Heart left ventricle (tissue), 16 donors: ENCODE measurements around the gene KCNMA1. TPM values are rescaled to one million over a fixed set of nuclear protein-coding genes. Genes with fewer than 3 reads are reported as not detected.

ENCODE experiments used
- ATAC-seq, 4 donors: fragments of 200-7000 bp; cut with Tn5 transposase; one replicate each; pipeline ENCODE4 v1.9.1; 2020 to 2022; ENCODE audit warnings: moderate library complexity in 4 of 4, mild to moderate bottlenecking in 3 of 4, moderate number of reproducible peaks in 1 of 4
- DNase-seq, 5 donors: peaks; one replicate each; pipeline ENCODE4 v3.0.0-alpha.2; 2020
- H3K27ac ChIP-seq, 12 donors: fragments of 200-600 bp; sonication (generic) in 4 of 12; one replicate each; pipeline versions ENCODE4 v1.5.0 to v1.8.0; 2016 to 2022; ENCODE audit warnings: mild to moderate bottlenecking in 2 of 12
- H3K27me3 ChIP-seq, 9 donors: fragments of 200-600 bp; sonication (generic) in 2 of 9; one replicate each; pipeline versions ENCODE4 v1.5.1 to v1.8.0; 2016 to 2022; ENCODE audit warnings: mild to moderate bottlenecking in 3 of 9
- H3K36me3 ChIP-seq, 9 donors: fragments of 200-600 bp; sonication (generic) in 2 of 9; one replicate each; pipeline versions ENCODE4 v1.5.0 to v1.8.0; 2018 to 2022; ENCODE audit warnings: mild to moderate bottlenecking in 2 of 9
- H3K4me1 ChIP-seq, 12 donors: fragments of 200-600 bp; sonication (generic) in 4 of 12; one replicate each; pipeline versions ENCODE4 v1.5.0 to v1.8.0; 2016 to 2022; ENCODE audit warnings: mild to moderate bottlenecking in 3 of 12
- H3K4me3 ChIP-seq, 12 donors: fragments of 200-600 bp; sonication (generic) in 4 of 12; one replicate each; pipeline versions ENCODE4 v1.5.0 to v1.8.0; 2017 to 2022; ENCODE audit warnings: mild to moderate bottlenecking in 9 of 12, moderate library complexity in 4 of 12
- H3K9me3 ChIP-seq, 12 donors: fragments of 200-600 bp; sonication (generic) in 4 of 12; one replicate each; pipeline versions ENCODE4 v1.5.0 to v1.8.0; 2016 to 2022; ENCODE audit warnings: mild to moderate bottlenecking in 1 of 12
- CTCF ChIP-seq, 12 donors: fragments of 200-600 bp; sonication (generic) in 4 of 12; IDR thresholded peaks; one replicate each; pipeline versions ENCODE4 v1.5.0 to v1.8.0; 2018 to 2022; ENCODE audit warnings: antibody characterized with exemption in 12 of 12, mild to moderate bottlenecking in 5 of 12
- POLR2A ChIP-seq, 2 donors: fragments of 450-650 bp; IDR thresholded peaks; one replicate each; pipeline ENCODE4 v1.6.1; 2017; ENCODE audit warnings: antibody characterized with exemption in 2 of 2, mild to moderate bottlenecking in 2 of 2, moderate library complexity in 2 of 2
- WGBS, 4 donors: extraction: QIAGEN DNeasy Blood & Tissue Kit in 2 of 4; methylation state at CpG; one replicate each; pipeline versions ENCODE4 v1.1.5 to v1.1.7; 2013 to 2018; 5-methylcytosine and 5-hydroxymethylcytosine counted together
- intact Hi-C, 10 donors: fragments of 100-400 bp; cut with DNase I; formaldehyde crosslinking; loops; one replicate each; pipeline versions ENCODE4 v1.11.1 to v1.14.2; 2022
- polyA plus RNA-seq, 2 donors: library from polyadenylated mRNA; stranded (reverse); fragments of 200-250 nt; gene quantifications; one replicate each; pipeline ENCODE4 v1.2.3, GENCODE V29; 2013
- total RNA-seq, 9 donors: library from RNA; depleted of rRNA in 2 of 9; stranded (reverse); fragments of >200 nt in 2 of 9; fragmentation: NEBNext Ultra II Directional in 3 of 9; extraction: Animal tissue kit (Norgen Biotek cat#: 25700) in 3 of 9; gene quantifications; one replicate each; pipeline versions ENCODE4 v1.1.0 to v1.2.4, GENCODE V29; 2016 to 2023
- donor health status: ischemic (EF 13 %, LVEDD 7.1; RV severe dilation, severe dysfunction).
- donor health status: healthy with polysubstance abuse.
- donor health status: DM: no; HTN: yes; CAD: no.
- donor health status: DM: no; HTN: no; CAD: no.
- donor health status: ischemic (EF 25% LVEDD 6.9; RV normal size, moderate dysfunction).
- donor health status: ischemic (EF 25% LVEDD 5.7; RV mildly dilated, moderate dysfunction).
- donor health status: healthy.
- donor health status: DM: yes; HTN: yes; CAD: no.
- donor health status: ischemic (EF 35%, LVEDD 5.7; RV mildly dilated, moderate dysfunction).
- donor health status: nonischemic (EF 11% LVEDD 7.7; RV severe dilation, severe dysfunction).
- donor health status: DM: yes; HTN: yes; CAD: no.
- donor health status: PGD.
- donor health status: ischemic (EF 29% LVEDD 5.4; RV normal size, mild dysfunction).
- donor health status: nonischemic (EF 23%, LVEDD 6.1; RV moderate dilation, normal function).

Gene KCNMA1
- total and polyA plus RNA-seq, 11 donors = 0.39 to 8.7 (median 1.7) TPM

DNA sequence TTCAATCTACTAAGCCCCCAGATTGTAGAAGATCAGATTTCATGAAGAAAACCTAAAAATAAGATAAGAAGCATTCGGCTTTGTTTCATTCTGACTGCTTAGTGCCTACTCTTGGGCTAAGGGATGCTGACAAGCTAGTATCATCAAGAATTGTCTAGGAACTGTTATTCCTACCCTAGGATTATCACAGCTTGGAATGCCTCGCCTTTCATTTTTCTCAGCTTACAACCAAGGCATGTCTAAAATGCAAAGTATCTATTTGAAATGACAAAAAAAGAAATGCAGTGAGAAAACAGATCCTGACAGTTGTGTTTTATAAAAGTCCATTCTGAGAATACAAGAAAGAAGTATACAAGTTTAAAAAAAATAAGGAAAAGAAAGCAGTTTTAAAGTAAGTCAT, 441.0 kb downstream of the KCNMA1 start:
- DNase-seq = no peak
- WGBS, 4 donors = 62 to 64% (median 62%) methylated on average over 2 of the region's 2 CpGs
- no peak overlapping the region for H3K4me3 ChIP-seq
- peaks cover 0 to 14% (median 0%) of the 10 kb centered on the region in 9 donors for H3K27me3 ChIP-seq
- no peaks in the 10 kb centered on the region for H3K36me3 ChIP-seq
- no peaks in the 10 kb centered on the region for H3K4me1 ChIP-seq
- H3K9me3 ChIP-seq = no peaks in the 10 kb centered on the region
- peak overlapping the region in 1 of 12 donors; percentile 85 for H3K27ac ChIP-seq
- no peak for ATAC-seq
- TF ChIP-seq POLR2A (IDR thresholded peaks at IDR 0.05) (no peak), CTCF (IDR thresholded peaks at IDR 0.05) (no peak)
- intact Hi-C loops = no loop called here

GRCh38 chr10:77195101-77195500, 442.5 kb downstream of the KCNMA1 start:
- Histone ChIP-seq H3K9me3 (no peaks in the 10 kb centered on the region), H3K27ac (peak overlapping the region in 1 of 12 donors; percentile 86), H3K4me1 (no peaks in the 10 kb centered on the region), H3K4me3 (no peak overlapping the region), H3K27me3 (peaks cover 0 to 22% (median 0%) of the 10 kb centered on the region in 9 donors), H3K36me3 (no peaks in the 10 kb centered on the region)
- WGBS, 4 donors = 35 to 45% (median 39%) methylated on average over 2 of the region's 2 CpGs
- ATAC-seq (no peak), DNase-seq (no peak)
- intact Hi-C loops = no loop called here
- TF ChIP-seq CTCF (IDR thresholded peaks at IDR 0.05) (no peak), POLR2A (IDR thresholded peaks at IDR 0.05) (no peak)

DNA sequence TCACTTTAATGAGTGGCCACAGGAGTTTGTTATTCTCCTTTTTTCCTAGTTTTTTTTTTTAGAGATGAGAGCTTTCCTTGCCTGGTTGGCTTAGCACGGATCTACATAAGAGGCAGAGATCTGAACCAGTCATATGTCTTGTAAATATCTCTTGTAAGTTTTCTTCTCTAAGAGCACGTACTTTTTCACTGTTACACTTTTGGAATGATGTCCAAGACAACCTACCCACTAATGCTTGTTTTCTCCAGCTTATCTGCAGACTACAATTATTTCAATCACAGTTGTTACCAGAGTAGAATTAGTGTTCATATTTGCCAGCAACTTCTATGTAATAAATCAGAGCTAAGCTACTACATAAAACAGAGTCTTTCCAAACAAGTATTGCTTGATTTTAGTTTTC, 444.6 kb downstream of the KCNMA1 start:
- Histone ChIP-seq H3K27ac (peak overlapping the region in 1 of 12 donors; percentile 86), H3K27me3 (peaks cover 0 to 22% (median 0%) of the 10 kb centered on the region in 9 donors), H3K9me3 (no peaks in the 10 kb centered on the region), H3K4me1 (no peaks in the 10 kb centered on the region), H3K36me3 (no peaks in the 10 kb centered on the region), H3K4me3 (no peak overlapping the region)
- intact Hi-C loops = no loop called here
- DNase-seq (no peak), ATAC-seq (no peak)
- WGBS, 4 donors = 72 to 80% (median 74%) methylated on average over 2 of the region's 2 CpGs
- no peak for TF ChIP-seq POLR2A (IDR thresholded peaks at IDR 0.05)
- TF ChIP-seq CTCF (IDR thresholded peaks at IDR 0.05) = no peak

DNA sequence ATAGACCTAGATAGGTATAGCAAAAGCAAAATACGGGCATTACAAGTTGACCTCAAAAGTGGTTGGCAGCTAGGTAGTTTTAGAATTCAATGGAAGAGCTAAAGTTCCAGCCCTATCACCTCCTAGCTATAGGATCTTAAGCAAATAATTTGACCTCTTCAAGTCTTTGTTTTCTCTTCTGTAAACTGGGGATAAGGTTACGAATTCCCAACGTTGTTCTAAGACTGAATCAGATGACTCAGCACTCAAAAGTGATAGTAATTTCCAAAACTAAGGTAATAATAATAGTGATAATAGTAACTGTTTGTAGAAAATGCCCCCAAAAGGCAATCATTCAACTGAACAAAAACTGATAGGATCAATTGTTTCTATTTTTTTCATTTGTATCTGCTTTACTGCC, 445.2 kb downstream of the KCNMA1 start:
- no peak overlapping the region for H3K4me3 ChIP-seq
- ATAC-seq = no peak
- H3K27ac ChIP-seq = peak overlapping the region in 1 of 12 donors; percentile 86
- no peak for DNase-seq
- 63 to 69% (median 65%) methylated on average over 3 of the region's 3 CpGs for WGBS, 4 donors
- intact Hi-C loops = no loop called here
- H3K27me3 ChIP-seq = peaks cover 0 to 22% (median 0%) of the 10 kb centered on the region in 9 donors
- no peaks in the 10 kb centered on the region for H3K9me3 ChIP-seq
- no peaks in the 10 kb centered on the region for H3K4me1 ChIP-seq
- no peaks in the 10 kb centered on the region for H3K36me3 ChIP-seq
- TF ChIP-seq POLR2A (IDR thresholded peaks at IDR 0.05) (no peak), CTCF (IDR thresholded peaks at IDR 0.05) (no peak)
